Fibroblast of villous mesenchyme (primary cell): ENCODE data around the gene UNC5C. TPM values are rescaled to one million over a fixed set of nuclear protein-coding genes. Genes with fewer than 3 reads are reported as not detected.
A peak's percentile ranks its signal among the peaks of the same experiment; 100 is the strongest.

Source experiments
- DNase-seq: peaks from one replicate; pipeline ENCODE4 v3.0.0-alpha.2; 2010; ENCODE audit warnings: low read depth
- H3K4me3 ChIP-seq: 2 replicates; pipeline ENCODE4 v1.5.1; 2011; ENCODE audit warnings: low read depth, mild to moderate bottlenecking, low read length
- CTCF ChIP-seq: IDR thresholded peaks from 2 replicates; pipeline ENCODE4 v1.5.1; 2012; ENCODE audit warnings: low read depth, mild to moderate bottlenecking, low read length; ENCODE audit not compliant: insufficient read depth
- total RNA-seq: library from RNA; depleted of rRNA; stranded (reverse); fragments of >200 nt; gene quantifications from 2 replicates; pipeline ENCODE4 v1.2.3, GENCODE V29; 2012

UNC5C gene
- total RNA-seq, 1 donor: 0.43 TPM

- TF ChIP-seq CTCF: no peak
- H3K4me3 ChIP-seq: no peak overlapping the region
- DNase-seq: no peak
Measured at GRCh38 chr4:95232358-95233156, 316.2 kb downstream of the UNC5C start.

GRCh38 chr4:95231681-95232080 is 317.1 kb downstream of the UNC5C start:
- no peak for TF ChIP-seq CTCF
- no peak overlapping the region for H3K4me3 ChIP-seq
- DNase-seq: no peak

GRCh38 chr4:95225849-95226248 is 322.9 kb downstream of the UNC5C start:
- H3K4me3 ChIP-seq: no peak overlapping the region
- no peak for TF ChIP-seq CTCF
- DNase-seq: no peak

GRCh38 chr4:95224402-95224801 is 324.4 kb downstream of the UNC5C start:
- TF ChIP-seq CTCF: no peak
- no peak overlapping the region for H3K4me3 ChIP-seq
- DNase-seq: no peak

GRCh38 chr4:95220205-95221175 is 328.3 kb downstream of the UNC5C start:
- no peak for TF ChIP-seq CTCF
- no peak for DNase-seq
- H3K4me3 ChIP-seq: no peak overlapping the region

GRCh38 chr4:95219109-95219508 is 329.7 kb downstream of the UNC5C start:
- H3K4me3 ChIP-seq: no peak overlapping the region
- TF ChIP-seq CTCF: no peak
- DNase-seq: peak; percentile 11
